Embryonic facial prominence (tissue), 1 donor: ENCODE measurements around the gene IFRD2.
"Not testable (repeated sequence)": the region's sequence is repeated elsewhere in the genome, so short reads cannot be mapped to it uniquely, and the experiment has no call there.

Experiments
- DNase-seq: peaks from one replicate; pipeline ENCODE4 v3.0.0-alpha.2; 2016; ENCODE audit errors: extremely low spot score

IFRD2 gene

DNA sequence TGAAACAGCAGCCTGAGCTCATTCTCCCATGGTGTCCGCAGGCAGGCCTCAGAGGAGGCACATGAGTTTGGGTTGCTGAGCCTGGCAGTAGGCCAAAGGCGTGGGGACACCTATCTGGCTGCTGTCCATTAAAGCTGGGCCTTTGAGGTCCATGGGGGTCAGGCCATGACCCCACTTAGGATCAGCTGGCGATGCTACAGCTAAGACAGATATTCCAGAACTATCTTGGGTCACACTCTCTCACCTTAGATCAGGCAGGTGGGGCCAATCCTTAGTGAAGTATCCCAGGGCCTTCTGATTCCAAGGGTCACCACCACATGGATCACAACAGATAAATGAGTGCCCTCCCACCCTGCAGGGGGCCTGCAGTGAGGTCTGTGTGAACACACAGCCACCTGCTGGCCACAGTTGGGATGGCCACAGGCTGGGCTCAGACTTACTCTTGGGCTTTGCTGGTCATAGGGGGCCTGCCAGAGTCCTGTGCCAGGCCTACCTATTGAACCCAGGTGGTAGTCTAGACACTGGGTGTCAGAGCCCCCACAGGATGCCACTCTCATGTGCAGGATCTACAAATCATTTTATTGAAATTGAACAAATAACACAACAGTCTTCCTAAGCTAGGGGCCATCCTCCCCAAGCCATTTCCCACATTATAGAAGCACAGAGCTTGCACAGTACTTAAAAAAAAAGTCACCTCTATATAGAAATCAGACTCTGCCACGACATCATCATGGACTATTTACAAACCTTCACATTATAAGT is 32.3 kb upstream of the IFRD2 start:
- DNase-seq: no peak

DNA sequence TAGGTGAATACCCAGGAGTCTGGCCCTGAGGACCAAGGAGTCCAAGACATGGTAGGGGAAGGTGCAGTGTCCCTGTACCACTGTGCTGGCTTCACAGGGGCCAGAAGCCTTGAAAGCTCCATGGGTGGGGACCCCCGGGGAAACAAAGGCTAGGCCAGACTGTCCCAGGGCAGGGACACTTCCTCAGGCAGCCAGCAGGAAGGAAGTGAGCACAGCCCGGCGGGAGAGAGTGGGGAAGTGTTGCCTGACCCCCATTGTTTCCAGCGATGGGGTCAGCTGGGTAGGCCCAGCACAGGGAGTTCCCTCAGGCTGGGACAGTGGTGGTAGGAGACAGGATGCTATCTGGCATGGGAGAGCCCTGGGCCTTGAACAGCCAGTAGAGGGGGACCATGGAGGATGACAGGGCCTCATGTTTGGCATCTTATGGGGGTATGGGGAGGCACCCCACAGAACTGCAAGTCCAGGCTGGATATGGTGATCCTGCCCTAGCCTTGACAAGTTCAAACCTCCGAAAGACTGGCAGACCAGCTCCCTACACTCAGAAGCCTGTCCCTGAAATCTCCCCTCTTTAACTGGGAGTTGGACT is 31.5 kb upstream of the IFRD2 start:
- no peak for DNase-seq

DNA sequence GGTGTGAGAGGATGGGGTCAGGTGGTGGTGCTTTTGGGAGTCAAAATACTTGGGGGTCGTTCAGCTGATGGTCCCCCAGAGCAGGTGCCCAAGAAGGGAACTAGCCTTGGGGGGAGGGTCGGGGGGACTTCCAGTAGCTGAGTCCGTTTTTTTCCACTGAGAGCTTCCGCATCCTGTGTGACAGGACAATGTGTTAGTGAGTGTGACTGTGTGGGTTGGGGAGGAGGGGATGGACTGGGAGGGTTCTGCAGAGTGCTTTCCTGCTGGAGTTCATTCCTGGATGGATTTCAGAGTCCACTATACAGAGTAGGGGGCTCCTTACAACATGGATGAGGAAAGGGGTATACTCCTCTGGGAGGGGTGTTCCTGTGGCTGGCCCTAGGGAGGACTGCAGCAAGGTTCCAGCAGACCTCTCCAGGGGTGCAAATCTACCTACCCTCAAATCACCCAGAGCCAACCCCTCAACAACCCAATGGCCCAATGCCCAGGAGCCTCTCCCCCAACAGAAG is 30.9 kb upstream of the IFRD2 start:
- no peak for DNase-seq

DNA sequence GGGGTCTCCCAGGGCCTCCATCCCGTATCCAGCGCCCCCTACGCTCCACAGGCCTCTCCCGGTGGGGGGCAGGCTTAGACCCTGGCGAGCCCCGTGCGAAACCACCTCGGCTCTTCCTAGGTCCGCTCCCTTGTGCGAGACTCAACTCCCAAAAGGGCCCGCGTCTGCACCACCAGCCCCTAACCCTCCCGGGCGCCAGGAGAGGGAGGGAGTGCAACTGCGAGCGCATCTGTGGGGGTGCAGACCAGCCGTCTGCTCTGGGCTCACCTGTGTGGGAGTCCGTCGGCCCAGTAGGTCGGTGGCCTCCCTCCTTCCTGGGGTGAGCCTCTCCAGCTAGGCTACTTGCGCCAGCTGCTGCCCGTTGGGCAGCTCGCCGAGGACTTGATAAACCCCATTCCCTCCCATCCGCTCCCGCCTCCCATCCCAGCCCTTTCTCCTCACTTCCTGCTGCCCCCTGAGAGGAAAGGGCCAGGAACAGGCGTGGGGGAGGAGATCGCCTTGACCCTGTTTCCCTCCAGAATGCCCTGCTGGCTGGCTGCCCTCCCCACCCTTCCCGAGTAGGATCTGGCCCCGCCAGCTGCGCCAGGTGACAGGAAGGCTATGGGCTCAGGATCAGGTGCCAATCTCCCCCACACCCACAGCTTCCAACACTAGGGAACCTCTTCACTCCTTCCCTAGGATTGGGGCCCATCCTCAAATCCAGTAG is 30.3 kb upstream of the IFRD2 start, which contains the start of gene HYAL2:
HYAL2 (minus strand) TSS at position 360 of the 706 bp plus-strand sequence. CDS start 2,256 bp downstream, outside the sequence.
- DNase-seq: no peak

DNA sequence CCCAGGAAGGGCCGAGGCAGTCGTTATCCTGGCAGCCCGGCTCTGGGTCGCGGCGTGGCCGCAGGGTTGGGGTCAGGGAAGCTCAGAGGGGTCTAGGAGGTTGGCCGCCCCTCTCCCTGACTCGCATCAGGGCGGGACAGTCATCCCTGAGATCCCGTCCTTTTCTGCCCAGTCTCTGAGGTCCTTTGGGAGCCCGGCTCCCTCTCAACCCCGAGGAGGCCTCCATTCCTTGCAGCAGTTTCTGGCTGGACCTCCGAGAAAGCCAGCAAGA is 29.8 kb upstream of the IFRD2 start:
- DNase-seq: no peak

DNA sequence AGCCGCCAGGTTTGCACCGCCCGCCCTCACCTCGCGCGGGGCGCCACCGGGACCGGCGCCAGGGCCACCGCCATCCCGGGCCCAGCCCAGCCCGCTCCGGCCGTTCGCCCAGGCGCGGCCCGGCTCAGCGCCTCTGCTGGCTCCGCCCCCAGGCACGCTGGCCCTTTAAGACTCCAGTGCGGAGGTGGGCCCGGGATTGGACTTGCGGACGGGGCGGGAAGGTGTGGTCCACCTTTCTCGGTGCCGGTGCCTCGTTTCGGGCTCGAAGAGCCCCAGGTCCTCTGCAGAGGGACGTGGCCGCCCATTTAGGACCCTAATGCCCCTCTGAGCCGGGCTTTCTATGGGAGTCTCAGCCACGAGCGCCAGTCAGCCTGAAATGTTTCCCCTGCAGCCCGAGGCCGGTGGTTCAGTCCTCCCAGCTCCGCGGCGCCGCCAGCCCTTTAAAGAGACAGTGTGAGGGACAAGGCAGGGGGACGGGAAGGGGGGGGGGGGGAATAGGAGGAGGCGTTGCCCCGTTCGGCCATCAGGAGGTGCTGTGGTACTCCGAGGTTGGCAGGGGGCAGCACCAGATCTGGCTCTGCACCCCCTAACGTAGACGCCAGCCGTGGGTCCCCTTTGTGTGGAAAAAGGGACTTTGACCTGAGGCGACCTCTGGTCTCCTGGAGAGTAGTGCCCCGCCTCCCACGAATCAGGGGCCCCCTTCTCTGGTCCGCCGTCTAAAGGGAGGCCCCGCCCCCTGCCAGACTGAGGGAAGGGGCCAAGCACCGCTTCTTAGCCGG is 29.3 kb upstream of the IFRD2 start:
- DNase-seq: peak; percentile 73

DNA sequence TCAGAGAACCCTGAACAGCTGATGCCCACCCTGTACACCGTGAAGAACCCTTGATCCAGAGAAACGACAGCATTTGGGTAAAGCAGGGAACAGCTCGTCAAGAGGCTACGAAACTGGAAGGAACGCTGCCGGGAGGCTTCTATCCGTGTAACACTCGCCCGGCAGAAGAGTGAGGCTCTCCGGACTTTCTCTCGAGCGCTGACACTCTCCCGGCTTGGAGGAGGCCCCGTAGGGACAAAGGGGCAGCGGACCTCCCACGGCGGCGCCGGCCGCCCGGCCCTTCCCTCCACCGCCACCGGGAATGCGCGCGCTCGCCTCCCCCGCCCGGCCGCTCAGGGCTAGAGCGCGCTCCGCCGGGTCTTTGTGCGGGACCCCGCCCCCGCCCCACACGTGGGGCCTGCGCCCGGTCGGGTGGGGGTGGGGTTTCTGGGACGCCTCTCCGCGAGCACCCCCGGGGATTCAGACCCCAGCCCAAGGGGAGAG is 28.7 kb upstream of the IFRD2 start:
- no peak for DNase-seq

DNA sequence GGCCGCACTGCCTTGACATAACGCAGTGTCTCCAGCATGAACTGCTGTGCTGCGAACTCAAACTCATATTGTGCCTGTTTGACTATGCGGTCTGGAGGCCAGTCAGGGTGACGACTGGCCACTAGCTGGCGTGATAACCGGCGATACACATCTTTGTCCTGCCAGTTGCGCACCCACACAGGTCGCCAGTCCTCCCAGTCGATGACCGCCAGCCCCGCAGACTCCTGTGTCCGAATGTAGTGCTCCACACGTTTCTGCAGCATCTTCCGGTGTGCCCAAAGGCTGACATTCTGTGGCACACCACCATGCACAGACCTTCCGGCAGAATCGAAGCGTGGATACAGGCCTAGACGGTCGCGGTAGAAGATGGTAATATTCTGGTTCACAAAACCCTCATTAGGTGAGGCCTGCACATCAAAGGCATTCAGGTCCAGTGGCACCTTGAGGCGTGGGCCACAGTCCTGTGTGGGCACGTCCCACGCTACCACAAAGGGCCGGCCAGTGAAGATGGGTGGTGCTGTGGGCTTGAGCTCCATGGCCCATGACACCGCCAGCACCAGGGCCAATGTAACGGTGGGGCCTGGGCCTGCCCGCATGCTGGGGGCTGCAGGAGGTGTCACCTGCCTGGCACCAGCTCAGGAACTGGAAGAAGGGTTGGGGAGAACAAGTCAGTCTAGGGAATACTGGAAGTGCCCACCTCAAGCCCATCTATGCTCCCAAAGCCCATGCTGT is 27.8 kb upstream of the IFRD2 start:
- DNase-seq: no peak

DNA sequence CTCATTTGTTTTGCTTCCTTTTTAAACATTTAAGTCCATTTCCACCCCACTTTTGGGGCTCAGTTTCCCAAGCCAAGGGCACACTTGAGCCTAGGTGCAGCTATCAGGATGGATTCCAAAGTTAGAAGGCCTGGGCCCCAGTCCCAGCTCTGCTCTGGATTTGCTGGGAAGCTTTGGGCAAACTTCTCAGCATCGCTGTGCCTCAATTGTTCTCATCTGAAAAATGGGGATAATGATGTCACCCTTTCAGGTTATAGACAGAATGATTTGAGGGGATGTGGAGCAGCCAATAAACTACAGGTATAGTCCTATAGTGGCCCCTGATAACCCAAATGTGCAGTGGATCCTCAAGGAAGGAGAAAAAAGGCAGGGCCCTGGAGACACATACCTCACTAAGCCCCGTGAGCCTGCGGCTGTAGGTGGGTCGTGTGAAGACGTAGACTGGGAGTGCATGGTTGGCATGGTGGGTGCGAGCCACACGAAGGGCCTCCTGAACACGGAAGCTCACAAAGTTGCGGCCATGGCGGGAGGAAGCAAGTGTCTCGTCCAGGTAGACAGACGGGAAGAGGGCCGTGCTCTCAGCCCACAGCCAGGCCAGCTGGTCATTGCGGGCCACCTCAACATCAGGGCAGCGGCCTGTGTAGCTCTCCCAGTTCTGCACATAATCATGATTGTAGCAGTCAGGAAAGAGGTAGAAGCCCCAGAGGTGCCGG is 27.1 kb upstream of the IFRD2 start:
- DNase-seq: no peak

DNA sequence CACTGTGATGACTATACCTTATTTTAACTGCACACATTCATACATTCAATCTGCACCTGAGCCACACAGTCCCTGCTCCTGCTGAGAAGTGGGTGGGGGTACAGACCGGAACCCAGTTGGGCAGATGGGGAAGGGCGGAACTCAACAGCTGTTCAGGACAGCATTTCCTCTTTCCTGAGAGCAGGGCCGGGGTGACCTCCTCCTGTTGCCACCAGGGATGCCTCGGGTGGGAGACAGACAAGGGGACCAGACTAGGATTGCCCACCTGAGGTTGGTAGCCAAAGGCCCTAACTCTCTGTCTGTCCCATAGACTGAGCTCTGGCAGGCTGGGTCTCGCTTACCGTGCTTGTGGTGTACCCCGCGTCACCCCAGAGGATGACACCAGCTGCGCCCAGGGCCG is 26.4 kb upstream of the IFRD2 start:
- no peak for DNase-seq

DNA sequence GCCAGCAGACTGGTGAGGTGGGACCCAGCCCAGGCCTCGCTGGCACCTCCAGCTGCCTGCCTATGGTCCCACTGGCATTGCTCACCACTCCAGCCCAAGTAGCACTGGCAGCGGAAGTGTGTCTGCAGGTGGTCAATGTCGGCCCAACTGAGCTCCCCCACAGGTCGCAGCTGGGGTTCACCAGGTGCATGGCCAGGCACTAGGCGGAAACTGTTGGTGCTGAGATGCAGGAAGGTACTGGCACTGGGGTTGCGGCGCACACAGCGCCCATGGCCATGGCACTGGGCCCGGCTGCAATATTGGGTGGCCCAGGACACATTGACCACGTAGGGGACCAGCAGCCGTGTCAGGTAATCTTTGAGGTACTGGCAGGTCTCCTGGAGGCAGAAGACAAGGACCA is 25.9 kb upstream of the IFRD2 start:
- no peak for DNase-seq

DNA sequence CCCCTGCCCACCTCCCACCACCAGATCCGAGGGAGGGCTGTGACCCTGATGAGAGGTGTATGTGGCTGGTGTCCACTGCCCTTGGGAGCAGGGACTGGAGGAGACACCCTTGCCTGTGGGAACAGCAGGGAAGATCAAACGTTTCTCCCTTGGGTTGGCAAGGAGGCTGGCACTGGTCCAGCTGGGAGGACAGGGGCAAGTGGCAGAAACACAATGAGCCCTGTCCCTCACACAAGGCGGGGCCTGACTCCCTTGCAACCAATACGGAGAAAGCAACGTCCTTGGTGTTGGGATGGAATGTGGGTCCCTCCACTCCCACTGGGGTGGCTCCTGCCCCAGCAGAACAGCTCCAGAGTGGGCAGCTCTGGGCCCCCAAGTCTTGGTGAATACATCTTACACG is 25.1 kb upstream of the IFRD2 start:
- no peak for DNase-seq

DNA sequence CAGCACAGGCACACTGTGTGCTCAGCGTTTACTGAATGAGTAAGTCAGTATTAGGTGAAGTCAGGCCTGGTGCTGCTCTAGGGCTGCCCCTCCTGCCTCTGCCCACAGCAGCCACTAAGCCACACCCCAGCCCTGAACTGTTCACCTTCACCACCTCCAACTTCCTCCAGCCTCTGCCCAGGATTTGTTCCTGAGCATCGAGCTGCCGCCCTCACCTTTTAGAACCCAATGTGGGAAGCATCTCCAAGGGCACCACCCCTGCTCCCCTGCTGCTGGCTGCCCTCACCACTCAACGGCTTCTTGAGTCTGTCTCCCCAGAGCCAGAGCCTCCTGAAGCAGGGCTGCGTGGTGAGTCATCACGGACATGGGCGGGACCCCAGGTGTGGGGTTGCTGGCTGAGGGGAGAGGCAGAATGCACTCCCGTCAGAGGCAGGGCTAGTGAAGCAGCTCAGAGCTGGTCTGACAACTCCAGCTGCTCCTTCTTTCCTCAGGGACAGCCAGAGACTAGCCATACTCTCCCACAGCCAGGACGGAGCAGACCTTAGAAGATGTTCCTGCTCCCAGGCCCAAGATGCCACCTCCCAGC is 24.5 kb upstream of the IFRD2 start:
- no peak for DNase-seq

DNA sequence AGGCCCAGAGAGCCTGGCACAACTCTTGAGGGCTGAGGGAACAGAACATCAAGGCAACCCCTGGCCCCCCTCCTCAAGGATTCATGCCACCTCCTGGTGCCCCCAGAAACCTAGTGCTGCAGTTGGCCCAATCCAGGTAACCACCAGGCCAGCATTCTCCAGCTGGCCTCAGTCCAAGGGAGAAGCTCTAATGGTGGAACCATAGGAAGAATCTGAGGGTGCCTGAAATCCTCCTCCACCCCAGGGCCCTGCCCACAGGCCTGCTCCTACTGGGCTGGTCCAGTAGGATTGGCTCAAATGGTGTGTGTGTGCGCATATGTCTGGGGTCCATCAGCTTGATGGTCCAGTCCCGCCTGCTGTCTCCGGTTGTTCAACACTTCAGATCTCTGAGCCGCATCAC is 22.6 kb upstream of the IFRD2 start:
- DNase-seq: no peak

DNA sequence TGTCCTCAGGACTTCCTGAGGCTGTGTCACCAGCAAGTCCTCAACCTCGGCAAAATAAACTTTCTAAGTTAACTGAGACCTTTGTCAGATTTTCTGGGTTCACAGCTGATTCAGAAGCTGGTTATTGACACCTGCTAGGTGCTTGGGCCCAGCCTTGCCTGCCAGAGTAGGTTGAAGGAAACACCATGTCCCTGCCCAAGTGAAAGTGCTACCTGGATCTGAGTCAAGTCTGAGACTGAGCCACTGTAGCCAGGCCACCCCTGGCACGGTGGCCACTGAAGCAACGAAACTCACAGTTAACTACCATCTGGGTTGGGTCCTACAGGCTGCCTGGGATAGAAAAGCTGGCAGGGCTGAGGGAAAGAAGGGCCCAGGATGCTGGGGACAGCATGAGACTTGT is 22.1 kb upstream of the IFRD2 start:
- DNase-seq: no peak

DNA sequence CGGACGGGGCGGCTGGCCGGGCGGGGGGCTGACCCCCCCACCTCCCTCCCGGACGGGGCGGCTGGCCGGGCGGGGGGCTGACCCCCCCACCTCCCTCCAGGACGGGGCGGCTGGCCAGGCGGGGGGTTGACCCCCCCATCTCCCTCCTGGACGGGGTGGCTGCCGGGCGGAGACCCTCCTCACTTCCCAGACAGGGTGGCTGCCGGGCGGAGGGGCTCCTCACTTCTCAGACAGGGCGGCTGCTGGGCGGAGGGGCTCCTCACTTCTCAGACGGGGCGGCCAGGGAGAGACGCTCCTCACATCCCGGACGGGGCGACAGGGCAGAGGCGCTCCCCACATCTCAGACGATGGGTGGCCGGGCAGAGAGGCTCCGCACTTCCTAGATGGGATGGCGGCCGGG is 19.8 kb upstream of the IFRD2 start:
- DNase-seq: not testable (repeated sequence)

DNA sequence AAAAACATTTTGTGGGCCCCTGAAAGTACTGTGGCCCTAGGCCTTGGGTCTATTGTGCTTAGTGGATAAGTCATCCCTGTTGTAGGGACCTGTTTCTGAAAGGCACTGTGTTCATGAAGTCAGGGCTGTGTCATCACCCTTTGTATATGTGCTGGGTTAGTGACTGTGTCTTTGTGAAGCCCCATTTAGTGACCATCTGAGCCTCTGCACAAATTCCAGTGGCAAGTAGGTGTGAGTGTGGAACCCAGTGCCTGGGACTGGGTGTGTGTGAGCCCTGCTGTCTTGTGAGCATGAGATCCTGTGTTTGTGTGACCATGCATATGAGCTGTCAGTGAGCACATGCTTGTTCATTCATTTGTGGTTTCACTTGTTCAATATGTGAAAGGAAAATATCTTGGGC is 12.4 kb upstream of the IFRD2 start:
- no peak for DNase-seq

DNA sequence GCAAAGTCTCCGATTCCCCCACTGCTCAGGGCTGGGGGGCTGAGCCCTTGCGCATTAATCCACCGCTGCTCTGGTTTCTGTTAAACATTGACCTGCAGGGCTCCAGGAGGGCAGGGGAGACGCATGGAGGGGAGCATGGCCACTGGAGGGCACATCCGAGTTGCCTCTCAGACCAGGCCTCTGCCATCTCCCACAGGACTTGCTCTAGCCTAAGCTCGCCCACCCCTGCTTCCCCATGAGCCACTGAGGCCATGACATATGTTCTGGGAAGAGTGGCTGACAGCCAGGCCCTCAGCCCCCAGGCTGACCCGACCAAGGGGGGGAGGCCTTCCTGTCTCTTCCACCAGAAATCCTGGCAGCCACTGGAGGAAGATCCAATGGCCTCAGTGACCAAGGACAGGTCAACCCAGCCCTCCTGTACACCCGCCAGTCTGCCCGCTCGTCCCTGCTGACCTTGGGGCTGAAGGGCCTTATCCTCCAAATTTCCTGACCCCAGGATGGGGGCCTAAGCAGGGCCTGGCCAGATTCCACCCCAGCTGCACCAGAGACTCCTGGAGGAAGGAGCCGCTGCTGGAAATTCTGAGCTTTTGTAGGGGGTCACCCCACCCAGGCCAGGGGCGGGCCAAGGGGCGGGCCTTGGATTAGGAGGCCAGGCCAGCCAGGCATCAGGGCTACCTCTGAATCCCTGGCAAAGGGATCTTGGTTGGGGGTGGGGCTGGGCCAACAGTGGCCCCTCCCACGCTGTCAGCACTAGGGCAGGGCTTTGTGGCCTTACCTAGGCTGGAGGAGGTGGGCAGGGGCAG is 11.0 kb upstream of the IFRD2 start, which contains the start of gene HYAL1:
HYAL1 (minus strand) TSS at position 562 of the 803 bp plus-strand sequence. CDS start 618 bp downstream, outside the sequence.
- DNase-seq: no peak
